ENCODE data around the gene CYTH3.
"Not testable (repeated sequence)": the region's sequence is repeated elsewhere in the genome, so short reads cannot be mapped to it uniquely, and the experiment has no call there.

The CYTH3 gene

DNA sequence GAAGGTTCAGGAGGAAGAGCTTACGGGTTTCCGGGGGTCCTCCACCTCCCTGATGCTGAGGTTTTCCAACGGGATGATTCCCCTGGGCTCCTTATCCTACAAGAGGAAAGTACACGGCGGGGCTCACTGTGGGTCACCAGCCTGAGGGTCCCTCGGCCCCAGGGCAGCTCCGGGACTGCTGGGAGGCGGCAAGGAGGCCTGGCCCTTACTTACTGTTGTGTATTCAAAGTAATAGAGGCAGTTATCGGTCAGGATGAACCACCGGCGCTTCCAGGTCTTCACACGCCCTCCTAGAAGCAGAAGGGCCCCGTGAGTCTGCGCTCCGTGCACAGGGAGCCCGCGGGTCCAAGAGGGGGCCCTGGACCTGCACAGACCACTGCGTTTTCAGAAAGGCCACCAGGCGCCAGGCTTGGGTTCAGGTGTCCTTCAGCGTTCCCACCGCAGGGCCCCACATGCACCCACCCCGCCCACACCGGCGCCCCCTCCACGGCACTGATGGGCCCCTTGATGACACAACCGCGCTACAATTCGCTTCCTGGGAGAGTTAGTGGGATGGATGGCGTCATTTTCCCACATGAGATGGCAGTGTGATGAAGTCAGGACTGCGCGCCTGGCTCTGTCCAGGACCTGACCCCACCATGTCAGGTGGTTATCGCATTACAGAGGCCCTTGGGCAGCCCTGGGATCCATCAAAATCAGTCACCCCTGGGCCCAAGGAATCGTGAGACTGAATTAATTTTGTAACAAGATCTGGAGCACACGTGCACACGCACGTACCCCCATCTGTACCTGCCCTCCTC lies 106.7 kb downstream of the CYTH3 start:
- no peak for DNase-seq (ENCODE audit: low spot score)

- DNase-seq (ENCODE audit: low spot score), result no peak
Observed at GRCh38 chr7:6165075-6165474, 107.3 kb downstream of the CYTH3 start.

- no peak for DNase-seq (ENCODE audit: low spot score)
Observed at GRCh38 chr7:6164491-6164890, 107.9 kb downstream of the CYTH3 start.

DNA sequence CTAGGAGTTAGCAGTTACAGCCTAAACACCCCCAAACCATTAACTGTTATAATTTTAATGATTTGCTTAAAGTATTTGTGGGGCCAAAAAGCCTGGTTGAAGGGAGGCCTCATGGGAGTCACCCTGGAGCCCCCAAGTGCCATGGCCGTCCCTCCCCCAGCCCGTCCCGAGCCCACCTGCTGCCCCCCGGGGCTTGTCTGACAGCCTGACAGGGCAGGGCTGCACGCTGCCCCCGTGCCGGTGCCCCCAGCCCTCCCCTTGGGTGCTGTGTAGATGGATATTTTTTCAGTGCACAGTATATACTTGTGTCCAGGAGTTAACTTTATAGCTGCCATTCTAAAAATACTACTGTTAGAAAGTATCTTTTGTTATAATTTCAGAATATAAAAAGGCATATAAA lies 108.4 kb downstream of the CYTH3 start:
- DNase-seq (ENCODE audit: low spot score), result no peak

DNA sequence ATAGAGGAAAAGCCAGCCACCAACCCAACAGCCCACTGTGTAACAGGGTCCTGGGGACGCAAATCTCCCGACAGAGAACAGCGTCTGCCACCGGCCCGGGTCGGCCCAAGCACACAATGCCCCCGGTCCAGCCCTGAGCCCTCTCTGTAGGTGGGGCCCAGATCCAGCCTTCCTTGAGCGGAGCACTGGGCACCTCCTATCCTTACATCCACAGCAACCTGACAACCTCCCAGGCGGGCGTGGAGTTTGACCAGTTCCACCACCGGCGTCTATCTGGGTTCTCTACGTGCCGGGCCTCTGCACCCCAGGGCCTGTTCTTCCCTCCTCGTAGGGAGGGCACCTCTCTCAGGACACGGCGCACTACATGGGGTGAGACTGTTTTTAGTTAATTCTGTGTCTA lies 109.0 kb downstream of the CYTH3 start:
- no peak for DNase-seq (ENCODE audit: low spot score)

DNA sequence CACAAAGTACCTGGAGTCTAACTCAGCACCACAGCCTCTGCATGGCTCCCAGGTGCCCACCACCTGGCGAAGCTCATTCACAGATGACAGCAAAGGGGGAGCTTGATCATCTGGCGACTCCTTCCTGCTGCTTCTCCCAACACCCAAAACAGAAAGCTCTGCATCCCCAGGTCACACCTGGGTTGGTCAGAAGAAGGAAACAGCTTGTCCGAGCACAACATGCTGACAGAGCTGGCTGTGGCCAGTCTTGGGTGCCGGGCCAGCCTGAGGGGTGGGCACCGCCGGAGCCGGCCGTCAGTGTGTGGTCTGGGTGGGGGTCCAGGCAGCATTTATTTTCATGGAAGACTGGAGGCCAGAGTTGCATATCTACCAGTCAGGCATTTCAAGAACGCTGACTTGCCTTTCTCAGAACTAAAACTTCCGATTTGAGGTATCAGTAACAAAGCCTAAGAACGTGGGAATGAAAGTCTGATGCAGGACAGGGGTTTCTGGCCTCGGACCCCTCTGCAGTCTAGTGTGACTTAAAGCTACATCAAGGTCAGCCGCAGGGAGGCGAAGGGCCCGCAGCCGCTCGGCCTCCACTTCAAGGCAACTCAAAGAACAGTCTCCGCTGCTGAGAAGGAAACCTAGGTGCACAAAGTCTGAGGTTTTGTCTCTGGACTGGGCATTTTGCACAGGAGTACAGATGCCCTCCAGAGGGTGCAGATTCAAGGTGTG lies 109.6 kb downstream of the CYTH3 start:
- DNase-seq (ENCODE audit: low spot score), result no peak

DNA sequence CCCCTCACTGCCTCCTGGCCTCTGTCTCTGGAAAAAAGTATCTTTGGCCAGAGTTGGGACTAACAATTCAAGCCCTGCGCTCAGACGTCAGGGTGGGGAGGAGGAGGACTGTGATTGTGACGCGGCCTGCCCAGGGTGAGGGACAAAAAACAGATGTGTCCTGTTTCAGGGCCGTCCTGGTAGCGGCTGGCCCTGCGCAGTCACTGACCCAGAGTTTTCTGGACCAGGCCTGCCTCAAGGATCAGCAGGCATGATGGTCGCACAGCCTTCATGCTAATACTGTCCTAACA lies 110.1 kb downstream of the CYTH3 start:
- DNase-seq (ENCODE audit: low spot score), result no peak

GRCh38 chr7:6161463-6162330 lies 110.7 kb downstream of the CYTH3 start:
- DNase-seq (ENCODE audit: low spot score), result no peak

DNA sequence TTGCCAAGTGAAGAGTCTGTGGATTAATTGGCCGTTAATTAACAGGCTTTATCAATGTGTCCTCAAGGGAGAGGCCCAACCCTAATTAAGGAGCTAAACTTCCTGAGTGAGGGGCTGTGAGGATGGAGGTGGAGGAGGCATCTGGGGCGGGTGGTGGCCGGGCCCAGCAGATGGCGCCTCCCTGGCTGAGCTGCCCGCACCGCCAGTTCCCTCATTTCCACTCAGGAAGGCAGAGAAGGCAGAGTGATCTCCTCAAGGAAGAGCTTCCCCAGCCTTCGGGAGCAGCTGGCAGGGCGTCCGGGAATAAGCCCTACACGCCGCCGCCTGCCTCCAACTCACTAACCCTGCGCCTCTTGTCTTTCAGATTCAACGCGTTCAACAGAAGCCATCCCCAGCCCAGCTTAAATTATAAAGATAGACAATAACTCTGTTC lies 112.2 kb downstream of the CYTH3 start:
- DNase-seq (ENCODE audit: low spot score), result peak; percentile 42

DNA sequence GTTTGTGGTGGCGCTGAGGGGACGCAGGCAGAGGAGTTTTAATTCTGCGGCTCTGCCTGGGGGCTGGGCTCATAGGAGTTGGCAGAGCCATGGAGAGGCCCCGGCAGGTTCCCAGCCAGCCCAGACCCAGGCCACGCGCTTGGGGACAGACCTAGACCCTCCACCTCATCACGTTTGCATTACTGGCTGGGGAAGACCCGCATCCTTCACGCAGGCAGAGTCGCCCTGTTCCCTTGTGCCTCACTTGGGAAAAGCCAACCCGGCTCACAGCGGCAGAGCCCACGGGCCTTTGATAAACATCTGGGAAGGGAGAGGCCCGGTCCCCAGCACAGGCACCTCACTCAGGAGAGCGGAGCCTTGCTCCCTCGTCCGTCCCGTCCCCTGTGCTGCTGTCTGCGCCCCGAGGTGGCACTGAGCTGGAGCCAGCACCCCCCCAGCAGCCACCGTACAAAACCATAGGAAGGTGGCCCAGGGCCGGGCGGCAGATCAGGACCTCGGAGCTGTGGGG lies 112.8 kb downstream of the CYTH3 start:
- DNase-seq (ENCODE audit: low spot score), result no peak

- no peak for DNase-seq (ENCODE audit: low spot score)
Observed at GRCh38 chr7:6159097-6159483, 113.3 kb downstream of the CYTH3 start.

- peak; percentile 24 for DNase-seq (ENCODE audit: low spot score)
Observed at GRCh38 chr7:6158424-6159096, 113.9 kb downstream of the CYTH3 start.

GRCh38 chr7:6157685-6158423 lies 114.6 kb downstream of the CYTH3 start:
- no peak for DNase-seq (ENCODE audit: low spot score)

GRCh38 chr7:6156734-6157133 lies 115.7 kb downstream of the CYTH3 start:
- no peak for DNase-seq (ENCODE audit: low spot score)

DNA sequence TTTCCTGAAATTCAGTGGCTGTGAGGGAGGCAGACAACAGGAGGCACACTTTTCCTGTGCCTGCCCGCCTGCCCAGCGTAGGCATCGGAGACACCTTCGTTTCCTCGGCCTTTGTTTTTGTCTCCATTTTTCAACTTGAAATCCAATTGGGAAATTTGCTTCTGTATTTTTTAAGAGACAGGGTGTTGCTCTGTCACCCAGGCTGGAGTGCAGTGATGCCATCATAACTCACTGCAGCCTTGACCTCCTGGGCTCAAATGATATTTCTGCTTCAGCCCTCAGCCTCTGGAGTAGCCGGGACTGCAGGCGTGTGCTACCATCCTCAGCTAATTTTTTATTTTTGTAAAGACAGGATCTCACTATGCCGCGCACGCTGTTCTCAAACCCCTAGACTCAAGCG lies 116.8 kb downstream of the CYTH3 start:
- no peak for DNase-seq (ENCODE audit: low spot score)

GRCh38 chr7:6154542-6155404 lies 117.7 kb downstream of the CYTH3 start:
- no peak for DNase-seq (ENCODE audit: low spot score)

DNA sequence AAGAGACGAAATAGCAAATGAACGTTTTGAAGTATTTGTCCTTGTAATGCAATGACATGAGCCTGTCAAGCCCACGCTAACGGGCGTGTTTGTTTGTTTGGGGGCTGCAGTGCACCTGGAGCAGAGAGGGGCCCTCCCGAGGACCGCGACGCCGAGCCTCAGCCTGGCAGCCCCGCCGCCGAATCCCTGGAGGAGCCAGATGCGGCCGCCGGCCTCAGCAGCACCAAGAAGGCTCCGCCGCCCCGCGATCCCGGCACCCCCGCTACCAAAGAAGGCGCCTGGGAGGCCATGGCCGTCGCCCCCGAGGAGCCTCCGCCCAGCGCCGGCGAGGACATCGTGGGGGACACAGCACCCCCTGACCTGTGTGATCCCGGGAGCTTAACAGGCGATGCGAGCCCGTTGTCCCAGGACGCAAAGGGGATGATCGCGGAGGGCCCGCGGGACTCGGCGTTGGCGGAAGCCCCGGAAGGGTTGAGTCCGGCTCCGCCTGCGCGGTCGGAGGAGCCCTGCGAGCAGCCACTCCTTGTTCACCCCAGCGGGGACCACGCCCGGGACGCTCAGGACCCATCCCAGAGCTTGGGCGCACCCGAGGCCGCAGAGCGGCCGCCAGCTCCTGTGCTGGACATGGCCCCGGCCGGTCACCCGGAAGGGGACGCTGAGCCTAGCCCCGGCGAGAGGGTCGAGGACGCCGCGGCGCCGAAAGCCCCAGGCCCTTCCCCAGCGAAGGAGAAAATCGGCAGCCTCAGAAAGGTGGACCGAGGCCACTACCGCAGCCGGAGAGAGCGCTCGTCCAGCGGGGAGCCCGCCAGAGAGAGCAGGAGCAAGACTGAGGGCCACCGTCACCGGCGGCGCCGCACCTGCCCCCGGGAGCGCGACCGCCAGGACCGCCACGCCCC lies 118.5 kb downstream of the CYTH3 start:
- no peak for DNase-seq (ENCODE audit: low spot score)

GRCh38 chr7:6151994-6152735 lies 120.3 kb downstream of the CYTH3 start:
- no peak for DNase-seq (ENCODE audit: low spot score)

GRCh38 chr7:6151527-6151926 lies 120.9 kb downstream of the CYTH3 start:
- not testable (repeated sequence) for DNase-seq (ENCODE audit: low spot score)
